Measurements from ENCODE around the gene POLR2H.
A peak's percentile ranks its signal among the peaks of the same experiment; 100 is the strongest.

POLR2H gene

DNA sequence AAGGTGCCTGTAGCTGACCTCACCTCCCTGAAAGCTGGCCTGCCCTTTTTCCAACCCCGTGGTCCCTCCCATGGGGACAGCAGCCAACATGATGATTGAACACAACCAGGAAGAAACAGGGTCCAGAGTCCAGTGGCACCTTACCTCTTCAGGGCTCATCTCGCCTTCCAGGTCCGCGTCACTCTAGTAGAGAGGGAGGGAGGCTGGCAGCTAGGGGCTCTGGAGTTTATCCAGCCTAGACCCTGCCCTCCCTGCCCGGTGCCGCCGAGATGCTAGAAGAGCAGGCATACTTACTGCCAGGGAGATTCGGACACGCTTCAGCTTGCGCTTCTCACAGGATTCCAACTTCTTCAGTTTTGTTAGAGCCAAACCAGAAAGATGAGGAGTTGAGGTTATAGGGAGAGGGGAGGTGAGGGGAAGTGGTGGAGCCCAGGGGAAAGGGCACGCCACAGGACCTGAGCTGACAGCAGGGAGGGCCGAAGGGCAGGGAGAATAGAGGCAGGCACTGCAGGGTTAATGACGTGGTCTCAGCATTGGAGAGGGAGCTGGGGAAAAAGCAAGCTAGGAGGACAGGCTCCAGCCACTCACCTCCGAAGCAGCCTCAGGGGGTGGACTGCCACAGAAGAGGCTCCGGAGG lies 9.2 kb upstream of the POLR2H start:
- DNase-seq: no peak

DNA sequence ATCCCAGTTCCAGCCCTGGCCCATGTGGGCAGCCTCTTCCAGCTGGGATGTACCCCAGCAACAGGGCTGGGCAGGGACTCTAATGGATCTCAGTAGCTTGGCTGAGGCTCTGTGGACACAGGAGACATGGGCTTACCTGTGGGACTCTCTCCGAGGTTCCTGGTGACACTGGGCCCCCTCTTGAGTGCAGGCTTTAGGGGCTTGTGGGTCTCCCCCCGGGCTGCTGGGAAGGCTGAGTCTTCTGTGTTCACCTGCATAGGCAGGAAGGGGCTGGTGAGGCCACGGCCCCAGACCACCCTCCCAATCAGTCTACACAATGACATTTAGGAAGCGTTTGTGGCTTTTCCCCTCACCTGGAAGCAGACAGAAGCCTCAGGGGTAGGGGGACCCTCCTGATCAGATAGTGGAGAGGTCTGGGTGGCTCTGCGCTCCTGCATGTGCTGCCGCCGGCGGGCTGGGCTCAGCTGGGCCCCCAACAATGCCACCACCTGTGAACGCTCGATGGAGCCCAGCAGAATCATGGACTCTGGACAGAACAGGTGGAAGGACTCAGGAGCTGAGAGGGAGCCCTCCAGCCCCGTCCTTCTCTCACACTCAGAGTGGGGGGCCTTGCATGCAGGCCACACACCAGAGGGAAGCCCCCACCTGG lies 8.5 kb upstream of the POLR2H start:
- DNase-seq: no peak

DNA sequence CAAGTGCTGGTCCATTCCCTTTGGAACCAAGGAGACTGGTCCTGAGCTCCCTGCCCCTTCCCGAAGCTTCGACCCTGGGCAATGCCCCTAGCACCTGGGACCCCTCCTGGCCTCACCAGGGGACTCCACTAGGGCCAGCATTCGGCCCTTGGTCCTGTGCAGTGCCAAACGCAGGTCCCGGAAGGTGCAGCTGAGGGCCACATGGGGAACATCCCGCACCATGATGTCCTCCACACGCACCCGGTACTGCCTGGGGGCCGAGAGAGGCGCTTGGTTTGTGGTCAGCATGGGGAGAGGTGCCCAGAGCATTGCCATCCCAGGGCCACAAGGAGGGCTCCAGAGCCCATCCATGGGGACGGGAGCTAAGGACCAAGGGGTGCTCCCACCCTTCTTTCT lies 8.0 kb upstream of the POLR2H start:
- DNase-seq: no peak

DNA sequence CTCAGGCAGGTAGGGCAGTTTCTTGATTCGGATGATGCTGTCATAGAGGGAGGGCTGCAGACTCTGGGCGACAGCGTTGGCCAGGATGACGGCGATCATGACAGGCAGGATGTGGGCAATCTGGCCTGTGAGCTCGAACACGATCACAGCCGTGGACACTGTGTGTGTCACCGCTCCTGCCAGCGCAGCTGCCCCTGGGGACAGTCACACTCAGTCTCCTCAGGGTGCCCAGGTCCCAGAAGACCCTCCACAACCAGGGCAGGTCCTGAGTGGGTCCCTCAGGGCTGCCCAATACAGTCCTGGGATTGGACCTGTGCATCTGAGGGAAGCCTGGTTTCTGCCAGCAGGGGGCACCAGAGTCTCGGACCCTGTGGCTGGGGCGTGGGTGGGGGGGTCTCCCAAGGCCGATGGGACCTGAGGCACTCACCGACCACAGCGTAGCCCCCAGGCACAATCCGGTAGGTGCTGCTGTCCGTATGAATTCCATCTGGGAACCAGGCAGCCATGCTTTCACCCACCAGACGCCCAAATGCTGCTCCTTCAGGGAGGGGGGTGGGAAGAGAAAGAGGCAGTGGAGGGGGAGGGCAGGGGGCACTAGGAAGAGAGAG lies 7.3 kb upstream of the POLR2H start:
- no peak for DNase-seq

DNA sequence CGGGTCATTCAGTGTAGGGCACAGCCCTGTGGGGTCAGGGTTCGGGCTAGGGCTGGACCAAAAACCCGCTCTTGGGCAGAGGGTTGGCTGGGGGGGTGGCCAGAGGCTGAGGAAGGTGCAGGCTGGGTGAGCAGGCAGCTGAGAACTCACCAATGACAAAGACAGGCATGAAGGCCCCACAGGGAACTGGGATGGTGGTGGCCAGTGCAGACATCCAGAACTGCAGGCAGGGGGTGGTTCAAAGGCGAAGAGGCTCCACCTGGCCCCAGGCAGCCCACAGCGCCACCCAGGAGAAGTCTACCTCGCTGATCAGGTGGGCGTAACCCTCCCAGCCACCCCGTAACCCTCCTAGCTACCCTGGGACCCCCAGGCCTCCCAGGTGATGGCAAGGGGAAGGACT lies 6.8 kb upstream of the POLR2H start:
- DNase-seq: no peak

DNA sequence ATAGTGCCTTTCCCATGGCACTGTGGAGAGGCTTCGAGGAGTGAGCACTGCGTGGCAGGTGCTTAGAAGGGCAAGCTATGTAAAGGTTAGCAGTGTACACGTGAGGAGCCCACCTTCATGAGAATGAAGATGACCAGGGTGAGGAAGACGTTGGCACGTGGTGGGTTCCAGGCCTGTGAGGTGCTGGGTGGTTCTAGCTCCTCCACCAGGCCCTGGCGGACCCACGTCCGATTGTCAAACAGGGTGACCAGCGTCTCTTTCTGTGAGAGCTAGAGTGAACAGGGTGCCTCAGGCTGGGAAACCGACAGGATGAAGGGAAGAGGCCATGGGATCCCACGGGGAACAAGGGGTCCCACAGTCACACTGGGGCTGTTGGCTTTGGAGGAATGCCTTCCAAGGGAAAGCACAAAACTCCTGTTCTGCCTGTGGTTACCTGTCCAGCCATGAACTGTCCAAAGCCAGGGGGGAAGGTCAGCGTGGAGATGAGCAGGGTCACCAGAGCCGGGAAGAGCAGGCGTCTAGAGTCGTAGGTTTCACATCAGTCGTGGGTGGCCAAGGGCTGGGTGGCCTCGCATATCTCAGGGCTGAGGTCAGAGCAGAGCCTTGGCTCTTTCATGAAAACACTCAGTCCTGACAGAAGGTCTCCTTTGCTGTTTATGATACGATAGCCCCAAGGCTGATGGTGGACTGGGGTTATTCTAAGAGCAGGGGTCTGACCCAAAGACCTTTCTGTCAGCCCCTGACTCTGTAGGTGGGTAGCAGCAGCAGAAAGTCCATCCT lies 6.1 kb upstream of the POLR2H start:
- no peak for DNase-seq

DNA sequence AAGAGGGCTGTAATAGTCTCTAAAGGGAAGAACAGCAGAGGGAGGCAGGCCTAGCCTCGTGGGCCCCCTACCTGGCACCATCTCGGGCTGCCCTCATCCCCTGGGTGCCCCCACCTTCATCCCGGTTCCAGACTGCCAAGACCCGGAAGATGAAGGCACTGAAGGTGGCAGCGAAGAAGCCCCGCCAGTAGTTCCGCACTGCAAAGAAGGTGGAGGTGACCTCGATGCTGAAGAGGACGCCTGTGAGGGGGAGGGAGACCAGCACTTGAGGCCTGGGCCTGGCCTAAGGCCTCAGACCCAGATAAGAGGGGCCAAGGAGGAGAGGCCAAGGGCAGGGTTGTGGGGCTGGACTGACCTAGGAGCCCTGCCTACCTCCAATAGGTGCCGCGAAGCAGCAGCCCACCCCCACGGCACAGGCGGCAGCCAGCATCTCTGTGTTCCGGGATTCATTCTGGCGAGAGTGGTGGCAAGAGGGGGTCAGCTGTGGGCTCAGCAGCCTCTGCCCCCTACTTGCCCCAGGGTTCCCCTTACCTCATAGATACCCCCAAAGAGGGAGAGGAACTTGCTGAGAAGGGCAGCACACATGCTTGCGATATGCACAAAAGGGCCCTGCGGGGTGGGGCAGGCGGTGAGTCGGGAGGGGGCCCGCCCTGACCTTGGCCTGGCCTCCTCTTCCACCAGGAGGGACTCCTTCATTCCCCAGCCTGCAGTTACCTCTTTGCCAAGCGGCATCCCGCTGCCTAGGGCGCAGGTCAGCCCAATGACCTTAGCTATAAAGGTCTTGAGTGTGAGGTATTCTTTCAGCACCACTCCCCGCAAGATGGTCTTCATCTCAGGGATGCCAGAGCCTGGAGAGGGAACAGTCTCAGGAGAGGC lies 4.0 kb upstream of the POLR2H start:
- DNase-seq: no peak

DNA sequence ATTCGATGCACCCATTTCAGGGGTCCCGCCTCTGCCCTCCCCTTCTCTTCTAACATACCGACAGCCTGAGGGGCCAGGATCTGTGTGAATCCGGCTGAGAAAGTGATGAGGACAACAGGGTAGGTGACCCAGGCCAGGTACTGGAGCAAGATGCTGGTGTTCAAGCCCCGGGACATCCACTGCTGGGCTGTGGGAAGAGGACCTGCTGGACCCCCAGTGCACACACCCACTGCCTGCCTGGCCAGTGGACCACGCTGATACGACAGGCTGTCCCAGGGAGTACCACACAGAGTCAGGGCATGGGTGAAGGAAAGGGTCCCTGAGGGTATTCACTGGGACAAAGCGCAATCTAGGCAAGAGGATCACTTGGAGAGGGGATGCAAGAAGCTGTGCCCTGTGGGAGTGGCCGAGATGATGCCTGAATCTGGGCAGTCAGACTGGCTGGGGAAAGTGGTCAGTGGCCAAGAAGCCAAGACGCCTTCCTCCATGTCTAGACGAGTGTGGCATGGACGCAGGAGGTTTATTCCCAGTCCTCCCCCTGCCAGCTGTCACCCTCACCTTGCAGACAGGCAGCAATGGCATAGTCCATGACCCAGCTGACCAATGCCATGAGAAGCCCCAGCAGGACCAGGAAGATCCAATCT lies 3.3 kb upstream of the POLR2H start:
- DNase-seq: no peak

DNA sequence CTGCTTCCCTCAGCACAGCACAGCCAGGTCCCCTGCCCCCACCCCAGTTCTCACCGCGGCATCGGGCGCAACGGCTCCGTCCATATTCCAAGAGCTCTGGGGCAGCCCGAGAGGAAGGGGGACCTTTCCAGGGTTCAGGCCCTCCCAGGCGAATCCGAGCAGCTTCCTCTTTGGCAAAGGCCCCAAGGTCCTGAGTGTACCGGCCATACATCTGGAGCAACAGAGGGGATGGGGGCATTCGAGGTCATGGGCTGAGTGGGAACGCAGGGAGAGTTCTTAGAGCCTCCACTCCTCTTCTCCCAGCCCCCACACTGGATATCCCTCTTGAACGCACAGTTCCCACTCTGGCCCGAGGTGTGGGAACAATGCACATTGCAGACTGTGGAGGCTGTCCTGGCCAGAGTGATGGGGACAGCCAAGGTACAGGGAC lies 2.6 kb upstream of the POLR2H start:
- no peak for DNase-seq

DNA sequence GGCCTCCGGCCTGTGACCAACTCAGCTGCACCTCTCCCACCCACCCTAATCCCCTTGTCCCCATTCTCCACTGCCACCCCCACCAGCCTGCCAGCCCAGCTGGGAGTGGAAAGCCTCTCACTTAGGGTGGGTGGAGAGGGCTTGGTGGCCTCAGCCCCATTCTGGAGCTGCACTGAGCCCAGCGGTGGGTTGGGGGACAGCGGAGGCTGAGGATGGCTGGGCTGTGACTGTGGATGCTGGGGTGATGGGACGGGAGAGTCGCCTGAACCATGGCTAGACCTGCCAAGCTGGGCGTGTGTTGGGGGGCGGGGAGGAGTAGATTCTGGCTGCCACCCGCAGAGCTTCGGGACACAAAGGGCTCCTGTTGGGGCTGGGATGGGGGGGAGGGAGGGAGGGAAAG lies 1.9 kb upstream of the POLR2H start:
- no peak for DNase-seq

DNA sequence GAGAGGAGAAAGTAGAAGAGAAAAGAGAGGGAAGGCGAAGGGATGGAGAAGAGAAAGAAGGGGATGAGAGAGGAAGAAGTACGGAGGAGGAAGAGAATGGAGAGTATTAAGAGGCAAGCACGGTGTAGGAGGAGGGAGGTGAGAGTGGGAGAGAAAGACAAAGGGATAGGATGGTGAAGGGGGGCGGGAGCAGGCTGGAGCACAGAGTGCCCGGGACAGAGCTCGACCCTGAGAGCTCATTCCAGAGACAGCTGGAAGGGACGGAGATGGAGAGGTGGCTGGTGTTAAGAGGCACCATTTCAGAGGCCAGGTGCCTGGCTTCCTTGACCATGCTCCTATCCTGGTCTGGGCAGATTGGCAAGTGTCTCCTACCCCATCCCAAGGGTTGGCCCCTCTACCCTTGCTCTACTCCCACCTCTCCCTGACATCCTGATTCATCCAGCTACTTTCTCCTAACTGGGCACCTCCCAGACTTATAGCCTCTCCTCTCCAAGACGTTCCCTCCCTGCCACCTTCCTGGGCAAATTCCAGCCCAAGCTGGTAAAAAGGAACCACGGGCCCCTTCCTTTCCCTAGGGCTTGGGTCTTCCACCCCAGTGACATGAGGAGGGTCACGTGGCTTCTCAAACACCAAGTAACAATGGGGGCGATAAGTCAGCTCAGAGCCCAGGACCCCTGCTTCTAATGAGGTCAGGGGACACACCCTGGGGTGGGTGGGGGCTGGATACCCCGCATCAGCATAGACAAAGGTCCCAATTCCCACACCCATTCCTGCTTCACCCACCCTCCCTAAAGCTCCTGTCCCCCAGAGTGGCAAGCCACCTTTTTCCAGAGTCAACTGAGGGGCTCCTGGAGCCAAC lies 1.2 kb upstream of the POLR2H start:
- no peak for DNase-seq

DNA sequence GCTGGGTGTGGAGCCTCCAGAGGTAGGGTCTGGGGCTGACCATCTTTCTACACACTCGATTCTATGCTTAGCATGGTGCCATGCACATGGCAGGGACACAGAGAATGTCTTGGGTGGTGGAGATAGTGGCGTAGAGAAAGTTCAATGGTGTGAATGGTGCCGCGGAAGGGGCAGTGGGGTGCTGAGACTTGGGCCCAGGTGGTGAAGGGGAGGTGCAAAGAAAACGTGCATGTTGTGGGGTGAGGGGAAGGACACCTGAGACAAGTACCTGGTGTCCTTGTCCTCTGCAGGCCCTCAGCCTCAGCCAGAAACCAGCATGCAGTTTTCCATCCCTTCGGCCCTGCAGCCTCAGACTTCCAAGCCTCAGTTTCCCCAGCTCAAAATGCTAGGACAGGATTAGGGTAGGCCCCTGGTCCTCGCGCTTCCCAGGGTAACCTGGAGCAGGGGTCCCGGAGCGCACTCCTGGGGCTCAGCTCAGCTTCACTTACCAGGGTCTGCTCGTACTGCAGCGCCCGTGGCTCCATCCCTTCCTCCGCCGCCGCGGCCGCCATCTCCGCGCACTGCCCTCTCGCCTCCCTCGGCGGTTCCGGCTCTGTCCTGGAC lies 480 bp upstream of the POLR2H start:
- no peak for DNase-seq

DNA sequence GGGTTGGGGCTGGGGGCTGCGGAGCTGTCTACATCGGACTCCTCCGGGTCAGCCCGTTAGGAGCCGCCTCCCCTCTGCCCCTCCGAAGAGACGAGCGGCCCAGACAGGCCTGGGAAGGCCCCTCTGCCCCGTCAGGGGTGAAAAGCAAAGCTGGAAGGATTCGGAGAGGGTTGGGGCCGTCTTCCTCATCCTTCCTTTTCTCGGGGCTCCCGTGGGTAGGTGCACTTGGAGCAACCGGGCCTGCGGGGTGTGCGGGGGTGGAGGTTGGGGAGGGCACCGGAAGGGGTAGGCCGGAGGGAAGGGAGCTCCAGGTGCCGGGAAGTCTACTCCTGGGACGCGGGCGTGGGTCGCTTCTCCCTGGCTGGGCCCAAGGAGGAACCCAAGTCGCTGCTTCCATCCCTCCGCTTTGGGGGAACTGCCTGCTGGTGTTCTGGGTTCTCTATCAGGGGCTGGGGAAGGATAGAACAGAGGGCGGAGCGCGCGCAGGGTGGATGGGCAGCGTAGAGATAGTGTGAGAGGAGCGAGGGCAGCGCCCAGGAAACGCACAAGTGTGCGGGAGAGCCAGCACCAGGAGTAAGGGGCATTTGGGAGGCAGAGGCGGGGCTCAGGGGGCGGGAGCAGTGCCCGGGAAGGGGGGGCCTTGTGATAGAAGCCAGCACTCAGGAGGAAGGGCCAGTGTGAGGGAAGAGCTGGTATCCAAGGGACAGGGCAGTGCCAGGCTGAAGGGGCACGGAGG lies 590 bp downstream of the POLR2H start:
- peak; percentile 49 for DNase-seq

DNA sequence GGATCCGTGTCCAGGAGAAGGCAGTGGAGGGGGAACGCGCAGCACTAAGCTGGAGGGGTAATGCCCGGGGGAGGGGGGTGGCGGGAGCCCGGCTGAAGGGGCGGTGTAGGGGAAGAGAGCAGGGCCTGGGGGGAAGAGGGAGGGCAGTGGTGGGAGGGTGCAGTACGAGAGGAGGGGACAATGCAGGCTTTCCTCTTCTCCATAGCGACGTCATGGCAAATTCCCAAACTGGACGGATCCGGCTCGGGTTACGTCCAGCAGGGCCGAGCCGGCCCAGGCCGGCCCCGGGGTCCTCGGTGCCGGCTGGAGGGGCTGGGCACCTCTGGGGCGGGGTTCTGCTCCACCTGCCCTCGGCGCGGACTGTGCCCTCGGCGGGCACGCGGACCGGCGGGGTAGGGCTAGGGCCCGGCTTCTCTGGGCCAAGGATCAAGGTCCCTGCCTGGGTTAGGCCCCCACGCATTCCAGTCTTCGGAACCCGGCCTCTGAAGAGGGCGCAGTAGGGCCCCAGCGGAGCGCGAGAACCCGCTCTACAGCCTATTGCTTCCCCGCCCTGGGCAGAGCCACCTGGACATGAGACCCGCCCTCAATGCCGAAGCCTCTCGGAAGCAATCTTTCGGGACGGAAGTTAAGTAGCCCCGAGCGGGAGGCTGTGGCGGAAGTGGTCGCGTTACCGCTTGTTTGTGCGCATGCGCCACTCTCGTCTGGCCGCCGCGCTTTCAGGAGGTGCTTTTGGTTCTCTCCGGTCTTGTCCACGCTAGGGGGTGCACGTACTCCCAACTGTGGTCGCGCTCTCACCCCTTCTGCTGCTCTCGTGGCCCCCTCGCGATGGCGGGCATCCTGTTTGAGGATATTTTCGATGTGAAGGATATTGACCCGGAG lies 1.4 kb downstream of the POLR2H start:
- peak; percentile 98 for DNase-seq

DNA sequence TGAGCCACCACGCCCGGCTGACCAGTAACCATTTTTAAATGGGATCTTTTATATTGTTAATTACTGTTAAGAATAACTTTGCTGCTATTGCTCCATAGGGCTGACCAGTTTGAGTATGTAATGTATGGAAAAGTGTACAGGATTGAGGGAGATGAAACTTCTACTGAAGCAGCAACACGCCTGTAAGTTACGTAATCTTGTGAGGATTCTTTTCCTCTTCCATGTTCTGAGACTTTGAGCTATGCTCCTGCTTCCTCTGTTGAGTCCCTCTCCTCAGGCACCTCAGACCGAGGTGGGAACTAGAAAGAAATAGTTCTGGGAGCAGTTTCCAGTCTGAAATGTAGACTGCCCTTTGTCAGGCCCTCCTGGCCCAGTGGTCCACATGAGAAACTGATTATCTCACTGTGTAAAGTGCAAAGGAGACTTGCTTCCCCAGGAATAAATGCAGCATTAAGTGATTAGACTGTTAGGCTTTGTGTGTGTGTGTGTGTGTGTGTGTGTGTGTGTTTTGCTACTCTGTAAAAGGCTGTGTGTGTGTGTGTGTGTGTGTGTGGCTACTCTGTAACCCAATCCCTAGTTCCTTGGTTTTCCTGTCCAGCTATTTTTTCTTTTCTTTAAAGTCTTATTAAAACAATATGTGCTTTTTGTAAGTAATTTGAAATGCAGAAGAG lies 5.2 kb downstream of the POLR2H start:
- no peak for DNase-seq

DNA sequence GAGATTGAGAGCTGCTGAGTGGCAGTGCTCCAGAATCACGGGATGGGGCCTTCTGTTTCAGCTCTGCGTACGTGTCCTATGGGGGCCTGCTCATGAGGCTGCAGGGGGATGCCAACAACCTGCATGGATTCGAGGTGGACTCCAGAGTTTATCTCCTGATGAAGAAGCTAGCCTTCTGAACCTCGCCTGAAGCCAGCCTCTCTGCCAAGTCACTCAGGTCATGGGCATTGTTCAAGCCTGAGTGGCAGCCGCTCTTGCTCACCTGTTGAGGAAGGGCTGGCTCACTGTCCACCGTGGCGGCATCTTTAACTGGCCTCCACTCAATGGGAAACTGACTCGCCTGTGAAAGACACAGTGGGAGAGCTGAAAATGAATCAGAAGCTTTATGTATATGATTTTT lies 6.6 kb downstream of the POLR2H start:
- DNase-seq: no peak

DNA sequence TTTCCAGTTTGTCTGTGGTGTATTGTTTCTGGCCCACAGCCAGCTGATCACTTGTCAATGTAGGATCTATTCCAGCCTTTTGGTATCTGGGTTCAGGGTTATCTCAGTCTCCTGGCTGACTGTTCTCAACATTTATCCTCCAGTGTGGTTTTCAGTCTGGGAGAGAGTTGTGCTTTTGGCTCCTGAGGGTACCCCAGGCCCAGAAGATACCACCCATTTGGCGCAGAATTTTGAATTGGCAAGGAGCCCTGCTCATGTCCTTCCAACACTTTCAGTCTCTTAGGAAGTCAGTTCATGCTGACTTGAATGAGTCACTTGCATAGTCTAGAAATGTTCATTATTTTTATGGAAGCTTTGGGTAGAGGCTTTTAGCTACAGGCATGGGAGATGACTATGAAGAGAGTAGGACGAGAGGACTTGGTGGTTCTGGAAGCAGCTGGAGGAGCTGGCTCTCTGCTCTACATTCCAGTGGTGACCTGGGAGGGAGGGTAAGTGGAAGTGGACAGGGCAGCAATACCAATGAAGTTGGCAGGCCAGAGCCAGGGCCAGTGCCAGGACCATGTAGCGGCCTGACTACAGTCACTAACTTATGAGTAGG lies 7.2 kb downstream of the POLR2H start:
- DNase-seq: no peak

DNA sequence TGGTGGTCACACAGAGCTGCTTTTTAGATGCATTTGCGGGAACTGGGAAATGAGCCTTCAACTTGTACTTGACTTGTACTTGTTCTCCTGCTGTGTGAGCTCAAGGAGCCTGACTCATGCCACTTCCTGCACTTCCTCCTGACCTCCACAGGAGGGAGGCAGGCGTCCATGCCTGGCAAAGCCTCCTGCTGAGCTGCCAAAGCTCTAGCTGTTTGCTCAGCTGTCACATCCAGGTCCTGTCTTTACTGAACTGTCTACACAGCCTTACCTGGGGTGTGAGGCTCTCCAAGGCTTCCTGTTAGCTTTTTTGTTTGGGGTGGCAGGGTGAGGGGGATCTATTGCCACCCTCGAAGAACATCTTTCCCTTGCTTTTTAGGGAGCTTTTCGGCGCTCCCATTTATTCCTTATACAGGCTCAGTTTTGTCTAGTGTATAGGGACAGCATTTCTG lies 10.1 kb downstream of the POLR2H start:
- peak; percentile 91 for DNase-seq

All from DMS153 (cell line).